Neural progenitor cell (in vitro differentiated cells): Measurements from ENCODE around the gene APOD. TPM values are rescaled to one million over a fixed set of nuclear protein-coding genes. Genes with fewer than 3 reads are reported as not detected.
"Not testable (repeated sequence)": the region's sequence is repeated elsewhere in the genome, so short reads cannot be mapped to it uniquely, and the experiment has no call there.

Experiments used
- DNase-seq: peaks from one replicate; pipeline ENCODE4 v3.0.0-alpha.2; 2016; ENCODE audit warnings: low spot score
- H2AFZ ChIP-seq: fragments of 200-600 bp; sonication (generic); replicated peaks from 2 replicates; pipeline ENCODE4 v1.6.1; 2016; ENCODE audit warnings: antibody characterized with exemption
- H3F3A ChIP-seq: fragments of 200-600 bp; sonication (generic); 2 replicates; pipeline ENCODE4 v1.6.1; 2016; ENCODE audit warnings: antibody characterized with exemption, low read depth
- H3K27ac ChIP-seq: fragments of 200-600 bp; sonication (generic); 2 replicates; pipeline ENCODE4 v1.5.1; 2016; ENCODE audit warnings: mild to moderate bottlenecking
- H3K27me3 ChIP-seq: fragments of 200-600 bp; sonication (generic); 2 replicates; pipeline ENCODE4 v1.6.1; 2016; ENCODE audit warnings: mild to moderate bottlenecking, moderate library complexity
- H3K36me3 ChIP-seq: fragments of 200-600 bp; sonication (generic); 2 replicates; pipeline ENCODE4 v1.5.1; 2016
- H3K4me1 ChIP-seq: fragments of 200-600 bp; sonication (generic); 2 replicates; pipeline ENCODE4 v1.6.1; 2016; ENCODE audit warnings: mixed run types
- H3K4me2 ChIP-seq: fragments of 200-600 bp; sonication (generic); 2 replicates; pipeline ENCODE4 v1.6.1; 2016
- H3K4me3 ChIP-seq: fragments of 200-600 bp; sonication (generic); 2 replicates; pipeline ENCODE4 v1.5.1; 2016
- H3K79me2 ChIP-seq: fragments of 200-600 bp; sonication (generic); 2 replicates; pipeline ENCODE4 v1.6.1; 2016; ENCODE audit warnings: low read depth
- H3K9ac ChIP-seq: fragments of 200-600 bp; sonication (generic); 2 replicates; pipeline ENCODE4 v1.6.1; 2016
- H3K9me3 ChIP-seq: fragments of 200-600 bp; sonication (generic); 2 replicates; pipeline ENCODE4 v1.5.1; 2016; ENCODE audit warnings: low read depth
- H4K20me1 ChIP-seq: fragments of 200-600 bp; sonication (generic); 2 replicates; pipeline ENCODE4 v1.6.1; 2016; ENCODE audit warnings: low read depth
- H3K27ac Mint-ChIP-seq: 3 replicates; pipeline ENCODE4 v1.8.0; 2021; ENCODE audit warnings: mixed read lengths
- H3K27me3 Mint-ChIP-seq: 2 replicates; pipeline ENCODE4 v1.8.0; 2022; ENCODE audit warnings: low read depth, mild to moderate bottlenecking, inconsistent platforms, moderate library complexity, mixed read lengths; ENCODE audit not compliant: insufficient read depth
- H3K36me3 Mint-ChIP-seq: 3 replicates; pipeline ENCODE4 v1.8.0; 2021; ENCODE audit warnings: mixed read lengths
- H3K4me1 Mint-ChIP-seq: 3 replicates; pipeline ENCODE4 v1.8.0; 2021; ENCODE audit warnings: mixed read lengths
- H3K4me3 Mint-ChIP-seq: 3 replicates; pipeline ENCODE4 v1.8.0; 2021; ENCODE audit warnings: mild to moderate bottlenecking, moderate library complexity, mixed read lengths
- H3K9me3 Mint-ChIP-seq: 3 replicates; pipeline ENCODE4 v1.8.0; 2020; ENCODE audit warnings: mixed read lengths
- EZH2 ChIP-seq: fragments of 200-600 bp; sonication (generic); IDR thresholded peaks from 2 replicates; pipeline ENCODE4 v1.6.1; 2017; ENCODE audit warnings: antibody characterized with exemption, mild to moderate bottlenecking, moderate library complexity
- EZH2phosphoT487 ChIP-seq: fragments of 200-600 bp; sonication (generic); IDR thresholded peaks from 2 replicates; pipeline ENCODE4 v1.6.1; 2017; ENCODE audit warnings: antibody characterized with exemption
- total RNA-seq: library from RNA; depleted of rRNA; stranded (reverse); fragments of >200 nt; gene quantifications from 2 replicates; pipeline ENCODE4 v1.2.3, GENCODE V29; 2015; ENCODE audit warnings: low replicate concordance
- TF ChIP-seq, protein P1 (sequence below): fragments of 200-600 bp; sonication (generic); IDR thresholded peaks from 2 replicates; pipeline ENCODE4 v1.5.1; 2017; ENCODE audit warnings: antibody characterized with exemption, mild to moderate bottlenecking

Gene APOD
- total RNA-seq, 1 donor from 2014 or later: not detected

DNA sequence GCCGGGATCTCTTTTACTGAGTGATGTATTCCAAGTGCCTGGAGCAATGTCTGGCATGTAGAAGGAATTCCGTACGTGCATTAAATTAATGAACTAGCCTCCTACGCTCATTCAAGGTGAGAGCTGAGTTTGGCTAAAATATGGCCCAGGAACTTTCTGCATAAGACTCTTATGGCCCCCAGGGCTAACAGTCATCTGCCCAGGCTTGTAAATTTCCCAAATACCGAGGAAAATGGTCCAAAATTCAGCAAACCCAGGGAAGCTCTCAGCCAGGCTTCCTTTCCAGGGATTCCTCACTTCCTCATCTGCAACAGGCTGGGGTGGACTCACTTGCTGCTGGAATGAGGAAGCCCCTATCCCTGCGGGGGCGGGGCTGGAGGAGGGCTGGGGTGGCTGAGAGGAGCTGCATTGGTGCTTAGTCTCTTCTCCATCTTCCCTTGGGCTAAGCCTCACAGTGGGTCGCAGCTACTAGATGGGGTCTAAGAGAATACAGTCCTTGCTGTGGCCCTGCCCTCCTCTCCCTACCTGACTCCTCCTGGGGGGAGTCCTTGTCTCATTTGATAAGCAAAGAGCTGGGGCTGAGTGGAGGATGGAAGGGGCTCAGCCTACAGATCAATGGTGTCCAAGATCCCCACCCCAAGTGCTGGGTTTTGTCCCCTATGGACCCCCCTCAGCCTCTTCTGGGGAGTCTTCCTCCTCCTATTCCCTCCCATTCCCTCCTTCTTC, 28.5 kb upstream of the APOD start:
- TF ChIP-seq EZH2phosphoT487 (no peak), EZH2 (no peak)
- TF ChIP-seq, protein P1, sequence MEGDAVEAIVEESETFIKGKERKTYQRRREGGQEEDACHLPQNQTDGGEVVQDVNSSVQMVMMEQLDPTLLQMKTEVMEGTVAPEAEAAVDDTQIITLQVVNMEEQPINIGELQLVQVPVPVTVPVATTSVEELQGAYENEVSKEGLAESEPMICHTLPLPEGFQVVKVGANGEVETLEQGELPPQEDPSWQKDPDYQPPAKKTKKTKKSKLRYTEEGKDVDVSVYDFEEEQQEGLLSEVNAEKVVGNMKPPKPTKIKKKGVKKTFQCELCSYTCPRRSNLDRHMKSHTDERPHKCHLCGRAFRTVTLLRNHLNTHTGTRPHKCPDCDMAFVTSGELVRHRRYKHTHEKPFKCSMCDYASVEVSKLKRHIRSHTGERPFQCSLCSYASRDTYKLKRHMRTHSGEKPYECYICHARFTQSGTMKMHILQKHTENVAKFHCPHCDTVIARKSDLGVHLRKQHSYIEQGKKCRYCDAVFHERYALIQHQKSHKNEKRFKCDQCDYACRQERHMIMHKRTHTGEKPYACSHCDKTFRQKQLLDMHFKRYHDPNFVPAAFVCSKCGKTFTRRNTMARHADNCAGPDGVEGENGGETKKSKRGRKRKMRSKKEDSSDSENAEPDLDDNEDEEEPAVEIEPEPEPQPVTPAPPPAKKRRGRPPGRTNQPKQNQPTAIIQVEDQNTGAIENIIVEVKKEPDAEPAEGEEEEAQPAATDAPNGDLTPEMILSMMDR: no peak
- Histone ChIP-seq H3K79me2 (no peaks in the 10 kb centered on the region), H3K9ac (no peak overlapping the region), H2AFZ (no peak overlapping the region), H3K9me3 (peaks cover 9% of the 10 kb centered on the region), H3K27ac (no peak overlapping the region), H3K4me3 (no peak overlapping the region), H3K4me2 (no peak overlapping the region), H3K4me1 (no peaks in the 10 kb centered on the region), H4K20me1 (no peaks in the 10 kb centered on the region), H3K36me3 (peaks cover under 1% of the 10 kb centered on the region), H3F3A (no peaks in the 10 kb centered on the region), H3K27me3 (no peaks in the 10 kb centered on the region)
- H3K9me3 Mint-ChIP-seq: peaks cover 29% of the 10 kb centered on the region
- no peak overlapping the region for H3K4me3 Mint-ChIP-seq
- no peak for DNase-seq
- peaks cover 2% of the 10 kb centered on the region for H3K27me3 Mint-ChIP-seq
- peaks cover 2% of the 10 kb centered on the region for H3K4me1 Mint-ChIP-seq
- no peak overlapping the region for H3K27ac Mint-ChIP-seq
- no peaks in the 10 kb centered on the region for H3K36me3 Mint-ChIP-seq

DNA sequence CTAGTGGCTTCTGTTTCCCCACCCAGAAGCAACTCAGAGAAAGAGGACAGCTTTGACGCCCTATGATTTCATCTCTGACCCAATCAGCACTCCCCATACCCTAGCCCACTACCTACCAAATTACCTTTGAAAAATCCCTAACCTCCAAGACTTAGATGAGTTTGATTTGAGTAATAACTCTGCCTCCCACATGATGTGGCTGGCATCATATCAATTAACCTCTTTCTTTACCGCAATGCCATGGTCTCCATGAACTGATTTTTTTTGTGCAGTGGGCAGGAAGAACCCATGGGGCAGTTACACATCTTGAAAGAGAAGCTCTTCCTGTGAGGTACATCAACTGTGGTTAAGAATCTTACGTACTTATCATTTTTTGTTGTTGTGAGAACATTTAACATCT, 25.5 kb upstream of the APOD start:
- H3F3A ChIP-seq: no peaks in the 10 kb centered on the region
- no peak for TF ChIP-seq EZH2phosphoT487
- TF ChIP-seq EZH2: no peak
- TF ChIP-seq, protein P1: no peak
- no peaks in the 10 kb centered on the region for H3K36me3 Mint-ChIP-seq
- H3K27me3 Mint-ChIP-seq: peaks cover 2% of the 10 kb centered on the region
- H3K4me3 Mint-ChIP-seq: no peak overlapping the region
- no peaks in the 10 kb centered on the region for H3K4me1 ChIP-seq
- no peak overlapping the region for H3K4me2 ChIP-seq
- peaks cover 53% of the 10 kb centered on the region for H3K9me3 Mint-ChIP-seq
- no peak for DNase-seq
- H2AFZ ChIP-seq: no peak overlapping the region
- H3K9me3 ChIP-seq: peaks cover 32% of the 10 kb centered on the region
- H3K27ac Mint-ChIP-seq: no peak overlapping the region
- no peak overlapping the region for H3K27ac ChIP-seq
- H3K79me2 ChIP-seq: no peaks in the 10 kb centered on the region
- no peaks in the 10 kb centered on the region for H3K27me3 ChIP-seq
- no peaks in the 10 kb centered on the region for H3K4me1 Mint-ChIP-seq
- peaks cover 6% of the 10 kb centered on the region for H3K36me3 ChIP-seq
- no peak overlapping the region for H3K9ac ChIP-seq
- no peaks in the 10 kb centered on the region for H4K20me1 ChIP-seq
- H3K4me3 ChIP-seq: no peak overlapping the region

DNA sequence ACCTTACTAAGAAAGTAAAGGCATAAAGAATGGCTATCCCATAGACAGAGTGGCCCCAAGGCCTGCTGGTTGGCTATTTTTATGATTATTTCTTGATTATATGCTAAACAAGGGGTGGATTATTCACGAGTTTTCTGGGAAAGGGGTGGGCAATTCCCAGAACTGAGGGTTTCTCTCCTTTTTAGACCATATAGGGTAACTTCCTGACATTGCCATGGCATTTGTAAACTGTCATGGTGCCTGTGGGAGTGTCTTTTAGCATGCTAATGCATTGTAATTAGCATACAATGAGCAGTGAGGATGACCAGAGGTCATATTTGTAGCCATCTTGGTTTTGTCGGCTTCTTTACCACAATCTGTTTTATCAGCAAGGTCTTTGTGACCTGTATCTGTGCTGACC, 18.0 kb upstream of the APOD start:
- not testable (repeated sequence) for H3K4me1 ChIP-seq, H3K4me2 ChIP-seq, H3K36me3 Mint-ChIP-seq, H3K27me3 Mint-ChIP-seq, H3K9ac ChIP-seq, DNase-seq, H3K27ac ChIP-seq, H3K27ac Mint-ChIP-seq, H2AFZ ChIP-seq, H3K27me3 ChIP-seq, H3F3A ChIP-seq, H3K4me3 Mint-ChIP-seq, H4K20me1 ChIP-seq, H3K79me2 ChIP-seq, H3K36me3 ChIP-seq, H3K4me1 Mint-ChIP-seq, H3K4me3 ChIP-seq
- H3K9me3 ChIP-seq: peaks cover 18% of the 10 kb centered on the region
- H3K9me3 Mint-ChIP-seq: peaks cover 30% of the 10 kb centered on the region

DNA sequence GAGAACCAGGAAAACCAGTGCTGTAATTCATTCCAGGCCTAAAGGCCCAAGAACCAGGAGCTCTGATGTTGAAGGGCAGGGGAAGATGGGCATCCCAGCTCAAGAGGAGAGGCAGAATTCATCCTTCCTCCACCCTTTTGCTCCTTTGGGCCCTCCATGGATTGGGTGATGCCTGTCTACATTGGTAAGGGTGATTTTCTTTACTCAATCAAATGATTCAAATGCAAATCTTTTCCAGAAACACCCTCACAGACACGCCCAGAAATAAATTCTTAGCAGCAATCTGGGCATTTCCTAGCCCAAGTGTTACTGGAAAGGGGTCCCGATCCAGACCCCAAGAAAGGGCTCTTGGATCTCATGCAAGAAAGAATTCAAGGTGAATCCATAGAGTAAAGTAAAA, 17.6 kb upstream of the APOD start:
- no peak overlapping the region for H2AFZ ChIP-seq
- peaks cover 14% of the 10 kb centered on the region for H3K9me3 ChIP-seq
- H3K4me1 ChIP-seq: no peaks in the 10 kb centered on the region
- H3F3A ChIP-seq: no peaks in the 10 kb centered on the region
- Mint-ChIP-seq H3K27ac (no peak overlapping the region), H3K36me3 (no peaks in the 10 kb centered on the region), H3K27me3 (peaks cover 2% of the 10 kb centered on the region), H3K4me3 (no peak overlapping the region), H3K9me3 (peaks cover 26% of the 10 kb centered on the region), H3K4me1 (no peaks in the 10 kb centered on the region)
- no peaks in the 10 kb centered on the region for H4K20me1 ChIP-seq
- H3K79me2 ChIP-seq: no peaks in the 10 kb centered on the region
- no peaks in the 10 kb centered on the region for H3K27me3 ChIP-seq
- H3K27ac ChIP-seq: no peak overlapping the region
- no peak overlapping the region for H3K4me3 ChIP-seq
- H3K36me3 ChIP-seq: no peaks in the 10 kb centered on the region
- TF ChIP-seq EZH2: no peak
- TF ChIP-seq, protein P1: no peak
- TF ChIP-seq EZH2phosphoT487: no peak
- no peak overlapping the region for H3K9ac ChIP-seq
- DNase-seq: no peak
- no peak overlapping the region for H3K4me2 ChIP-seq

DNA sequence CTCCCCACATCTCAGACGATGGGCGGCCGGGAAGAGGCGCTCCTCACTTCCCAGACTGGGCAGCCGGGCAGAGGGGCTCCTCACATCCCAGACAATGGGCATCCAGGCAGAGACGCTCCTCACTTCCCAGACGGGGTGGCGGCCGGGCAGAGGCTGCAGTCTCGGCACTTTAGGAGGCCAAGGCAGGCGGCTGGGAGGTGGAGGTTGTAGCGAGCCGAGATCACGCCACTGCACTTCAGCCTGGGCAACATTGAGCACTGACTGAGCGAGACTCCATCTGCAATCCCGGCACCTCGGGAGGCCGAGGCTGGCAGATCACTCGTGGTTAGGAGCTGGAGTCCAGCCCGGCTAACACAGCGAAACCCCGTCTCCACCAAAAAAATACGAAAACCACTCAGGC, 16.2 kb upstream of the APOD start:
- H3K36me3 ChIP-seq, H3K4me3 Mint-ChIP-seq, H2AFZ ChIP-seq, H3K4me1 Mint-ChIP-seq, H3K36me3 Mint-ChIP-seq, H3K27me3 Mint-ChIP-seq, H3K4me2 ChIP-seq, H3K27ac ChIP-seq, H3K9ac ChIP-seq, H3K9me3 ChIP-seq, H3K4me3 ChIP-seq, H3K27ac Mint-ChIP-seq, H3F3A ChIP-seq, H4K20me1 ChIP-seq, H3K4me1 ChIP-seq, DNase-seq, H3K79me2 ChIP-seq, H3K27me3 ChIP-seq: not testable (repeated sequence)
- peaks cover 16% of the 10 kb centered on the region for H3K9me3 Mint-ChIP-seq

DNA sequence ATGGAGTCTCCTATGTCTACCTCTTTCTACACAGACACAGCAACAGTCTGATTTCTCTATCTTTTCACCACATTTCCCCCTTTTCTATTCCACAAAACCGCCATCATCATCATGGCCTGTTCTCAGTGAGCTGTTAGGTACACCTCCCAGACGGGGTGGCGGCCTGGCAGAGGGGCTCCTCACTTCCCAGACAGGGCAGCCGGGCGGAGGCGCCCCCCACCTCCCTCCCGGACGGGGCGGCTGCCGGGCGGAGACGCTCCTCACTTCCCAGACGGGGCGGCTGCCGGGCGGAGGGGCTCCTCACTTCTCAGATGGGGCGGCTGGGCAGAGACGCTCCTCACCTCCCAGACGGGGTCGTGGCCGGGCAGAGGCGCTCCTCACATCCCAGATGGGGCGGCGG, 15.8 kb upstream of the APOD start:
- H4K20me1 ChIP-seq, H3K4me3 Mint-ChIP-seq, H3K27ac ChIP-seq, H3K27me3 ChIP-seq, H3K27me3 Mint-ChIP-seq, H3K4me3 ChIP-seq, H3K4me1 ChIP-seq, DNase-seq, H3K9me3 ChIP-seq, H3K9ac ChIP-seq, H3K27ac Mint-ChIP-seq, H3K4me2 ChIP-seq, H2AFZ ChIP-seq, H3K4me1 Mint-ChIP-seq, H3F3A ChIP-seq, H3K36me3 ChIP-seq, H3K79me2 ChIP-seq, H3K36me3 Mint-ChIP-seq: not testable (repeated sequence)
- H3K9me3 Mint-ChIP-seq: peaks cover 13% of the 10 kb centered on the region
